OCI-LY7 (cell line): ENCODE results near the gene TRIM46. TPM values are rescaled to one million over a fixed set of nuclear protein-coding genes. Genes with fewer than 3 reads are reported as not detected.

ENCODE experiments used
- BruUV-seq: library from RNA; stranded (reverse); fragments of 400-500 nt; replicated peaks from 2 replicates; lab custom pipeline; 2021; lab: Mats Ljungman, UMichigan
- CTCF ChIA-PET: fragments of 300-600 bp; sonication (Branson Sonifier 250); formaldehyde crosslinking; loops from one replicate; lab custom pipeline; 2022; ENCODE audit warnings: antibody characterized with exemption; ENCODE audit not compliant: unreplicated experiment; lab: Charles Lee
- POLR2A ChIA-PET: fragments of 300-600 bp; sonication (Branson Sonifier 250); formaldehyde crosslinking; loops from one replicate; lab custom pipeline; 2022; ENCODE audit warnings: antibody characterized with exemption; lab: Charles Lee
- DNase-seq: peaks from one replicate; pipeline ENCODE4 v3.0.0-alpha.2; 2015; ENCODE audit warnings: low spot score
- H2AFZ ChIP-seq: fragments of 200-600 bp; sonication (generic), shearing (Covaris generic); 2 replicates; pipeline ENCODE4 v1.6.1; 2014; ENCODE audit warnings: mild to moderate bottlenecking, antibody characterized with exemption, low read length, moderate library complexity
- H3K27ac ChIP-seq: fragments of 200-600 bp; sonication (generic); 2 replicates; pipeline ENCODE4 v1.5.1; 2014; ENCODE audit warnings: mixed run types, low read depth, mild to moderate bottlenecking, moderate library complexity, low read length, inconsistent platforms; ENCODE audit not compliant: poor library complexity, severe bottlenecking
- H3K36me3 ChIP-seq: fragments of 200-600 bp; sonication (generic); 2 replicates; pipeline ENCODE4 v1.6.1; 2014; ENCODE audit warnings: mild to moderate bottlenecking, antibody characterized with exemption, low read length, moderate library complexity, mixed read lengths; ENCODE audit not compliant: insufficient read depth
- H3K4me1 ChIP-seq: fragments of 200-600 bp; sonication (generic); 2 replicates; pipeline ENCODE4 v1.5.1; 2014; ENCODE audit warnings: mild to moderate bottlenecking, low read length; ENCODE audit not compliant: insufficient read depth, poor library complexity, severe bottlenecking
- H3K4me2 ChIP-seq: fragments of 200-600 bp; sonication (generic); 2 replicates; pipeline ENCODE4 v1.6.1; 2014; ENCODE audit warnings: mild to moderate bottlenecking, low read length
- H3K4me3 ChIP-seq: fragments of 200-600 bp; sonication (generic); 2 replicates; pipeline ENCODE4 v1.5.1; 2014; ENCODE audit warnings: mild to moderate bottlenecking, low read depth, low read length; ENCODE audit not compliant: poor library complexity, severe bottlenecking
- H3K79me2 ChIP-seq: fragments of 200-600 bp; sonication (generic); 2 replicates; pipeline ENCODE4 v1.6.1; 2016; ENCODE audit warnings: low read depth, mild to moderate bottlenecking, low read length, moderate library complexity, mixed read lengths; ENCODE audit not compliant: insufficient read depth
- H3K9me2 ChIP-seq: fragments of 200-600 bp; sonication (generic); 2 replicates; pipeline ENCODE4 v1.6.1; 2016; ENCODE audit warnings: mild to moderate bottlenecking, low read length, mixed read lengths; ENCODE audit not compliant: insufficient read depth
- H3K9me3 ChIP-seq: fragments of 200-600 bp; sonication (generic); 2 replicates; pipeline ENCODE4 v1.6.1; 2014; ENCODE audit warnings: mild to moderate bottlenecking, mixed run types, low read length, mixed read lengths
- H4K20me1 ChIP-seq: fragments of 200-600 bp; sonication (generic); 2 replicates; pipeline ENCODE4 v1.6.1; 2014; ENCODE audit warnings: mild to moderate bottlenecking, antibody characterized with exemption, low read length, moderate library complexity, mixed read lengths; ENCODE audit not compliant: insufficient read depth
- EZH2phosphoT487 ChIP-seq: fragments of 200-600 bp; sonication (generic); IDR thresholded peaks from 2 replicates; pipeline ENCODE4 v1.6.1; 2018; ENCODE audit warnings: low read depth, borderline replicate concordance, mild to moderate bottlenecking, mixed run types, antibody characterized with exemption, low read length, moderate library complexity, mixed read lengths
- intact Hi-C: fragments of 100-400 bp; cut with micrococcal nuclease; formaldehyde crosslinking; loops from one replicate; pipeline ENCODE4 v1.10.0; 2022; ENCODE audit not compliant: unreplicated experiment
- total RNA-seq, 2 experiments: library from RNA; depleted of rRNA in 1 of 2; stranded (reverse); fragments of >200 nt in 1 of 2; shearing (Covaris generic) in 1 of 2; gene quantifications; 2 replicates each; pipeline ENCODE4 v1.2.3, GENCODE V29; 2014 to 2022
- TF ChIP-seq, protein P1 (sequence below): fragments of 200-600 bp; sonication (generic); conservative IDR thresholded peaks from 2 replicates; pipeline ENCODE4 v1.5.1; 2014; ENCODE audit warnings: mild to moderate bottlenecking, antibody characterized with exemption, low read length, moderate library complexity, mixed read lengths

The TRIM46 gene
- total RNA-seq, 2 experiments from 2014 or later, result 3.1 to 4.5 TPM

DNA sequence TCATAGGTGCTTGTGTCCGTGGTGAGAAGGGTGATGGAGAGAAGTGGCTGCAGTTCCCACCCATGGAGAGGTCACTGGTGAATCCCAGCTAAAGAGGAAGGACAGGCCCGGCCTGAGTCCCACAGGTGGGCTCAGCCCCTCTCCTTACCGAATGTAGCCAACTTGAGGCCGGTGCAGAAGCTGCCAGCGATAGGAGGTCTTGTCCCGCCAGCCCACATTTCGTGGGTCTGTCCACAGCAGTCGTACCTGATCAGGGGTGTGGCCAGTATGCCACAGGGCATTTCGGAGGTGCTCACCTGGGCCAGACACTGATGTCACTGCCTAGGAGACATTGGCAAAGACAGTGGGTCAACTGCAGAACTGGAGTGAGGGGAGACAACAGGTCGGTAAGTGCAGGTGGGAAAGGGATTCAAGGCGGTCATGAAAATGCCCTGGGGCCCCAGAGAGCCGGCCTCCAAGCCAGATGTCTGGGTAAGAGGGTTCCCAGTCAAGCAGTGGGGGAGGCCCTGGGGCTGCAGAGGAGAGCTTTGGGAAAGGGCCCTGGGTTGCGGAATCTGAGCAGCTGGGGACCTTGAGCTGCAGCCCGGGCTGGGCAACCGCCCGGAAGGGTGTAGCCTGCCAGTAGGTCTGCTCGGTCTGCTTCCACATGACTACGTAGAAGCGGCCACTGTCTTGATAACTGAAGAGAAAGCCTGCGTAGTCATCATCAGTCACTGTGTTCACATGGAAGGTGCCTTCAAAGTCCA lies 23.4 kb downstream of the TRIM46 start:
- ChIA-PET POLR2A (no interaction called here), CTCF (no interaction called here)
- no peaks in the 10 kb centered on the region for H3K79me2 ChIP-seq
- no TSS peak for BruUV-seq
- H3K4me2 ChIP-seq, result no peak overlapping the region
- no peak for TF ChIP-seq EZH2phosphoT487
- TF ChIP-seq, protein P1, sequence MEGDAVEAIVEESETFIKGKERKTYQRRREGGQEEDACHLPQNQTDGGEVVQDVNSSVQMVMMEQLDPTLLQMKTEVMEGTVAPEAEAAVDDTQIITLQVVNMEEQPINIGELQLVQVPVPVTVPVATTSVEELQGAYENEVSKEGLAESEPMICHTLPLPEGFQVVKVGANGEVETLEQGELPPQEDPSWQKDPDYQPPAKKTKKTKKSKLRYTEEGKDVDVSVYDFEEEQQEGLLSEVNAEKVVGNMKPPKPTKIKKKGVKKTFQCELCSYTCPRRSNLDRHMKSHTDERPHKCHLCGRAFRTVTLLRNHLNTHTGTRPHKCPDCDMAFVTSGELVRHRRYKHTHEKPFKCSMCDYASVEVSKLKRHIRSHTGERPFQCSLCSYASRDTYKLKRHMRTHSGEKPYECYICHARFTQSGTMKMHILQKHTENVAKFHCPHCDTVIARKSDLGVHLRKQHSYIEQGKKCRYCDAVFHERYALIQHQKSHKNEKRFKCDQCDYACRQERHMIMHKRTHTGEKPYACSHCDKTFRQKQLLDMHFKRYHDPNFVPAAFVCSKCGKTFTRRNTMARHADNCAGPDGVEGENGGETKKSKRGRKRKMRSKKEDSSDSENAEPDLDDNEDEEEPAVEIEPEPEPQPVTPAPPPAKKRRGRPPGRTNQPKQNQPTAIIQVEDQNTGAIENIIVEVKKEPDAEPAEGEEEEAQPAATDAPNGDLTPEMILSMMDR, result no peak
- H3K9me3 ChIP-seq, result no peaks in the 10 kb centered on the region
- no peaks in the 10 kb centered on the region for H4K20me1 ChIP-seq
- peaks cover 15% of the 10 kb centered on the region for H3K4me1 ChIP-seq
- no peaks in the 10 kb centered on the region for H3K36me3 ChIP-seq
- H2AFZ ChIP-seq, result no peak overlapping the region
- no peak overlapping the region for H3K27ac ChIP-seq
- intact Hi-C loops, result no loop called here
- no peak for DNase-seq
- no peaks in the 10 kb centered on the region for H3K9me2 ChIP-seq
- H3K4me3 ChIP-seq, result no peak overlapping the region

GRCh38 chr1:155197901-155198546 lies 24.4 kb downstream of the TRIM46 start:
- ChIA-PET CTCF (no interaction called here), POLR2A (no interaction called here)
- no peaks in the 10 kb centered on the region for H3K36me3 ChIP-seq
- H2AFZ ChIP-seq, result no peak overlapping the region
- H3K9me3 ChIP-seq, result no peaks in the 10 kb centered on the region
- no peaks in the 10 kb centered on the region for H3K79me2 ChIP-seq
- no peak overlapping the region for H3K4me2 ChIP-seq
- H3K27ac ChIP-seq, result no peak overlapping the region
- TF ChIP-seq EZH2phosphoT487, result no peak
- TF ChIP-seq, protein P1, result no peak
- DNase-seq, result no peak
- no peaks in the 10 kb centered on the region for H3K9me2 ChIP-seq
- no peak overlapping the region for H3K4me3 ChIP-seq
- intact Hi-C loops, result no loop called here
- BruUV-seq, result no TSS peak
- peaks cover 13% of the 10 kb centered on the region for H3K4me1 ChIP-seq
- no peaks in the 10 kb centered on the region for H4K20me1 ChIP-seq

GRCh38 chr1:155198547-155198906 lies 24.9 kb downstream of the TRIM46 start:
- Histone ChIP-seq H3K4me3 (no peak overlapping the region), H3K4me1 (peaks cover 9% of the 10 kb centered on the region), H4K20me1 (no peaks in the 10 kb centered on the region), H3K9me2 (no peaks in the 10 kb centered on the region), H3K27ac (no peak overlapping the region), H3K36me3 (no peaks in the 10 kb centered on the region), H3K9me3 (no peaks in the 10 kb centered on the region), H2AFZ (no peak overlapping the region), H3K4me2 (no peak overlapping the region), H3K79me2 (no peaks in the 10 kb centered on the region)
- ChIA-PET POLR2A (interaction anchor here (0.7 kb wide), 1 partner anchor 94 kb away, joined by 3 read pairs; no protein-coding TSS in a partner anchor), CTCF (no interaction called here)
- BruUV-seq, result no TSS peak
- DNase-seq, result no peak
- TF ChIP-seq, protein P1, result no peak
- no peak for TF ChIP-seq EZH2phosphoT487
- intact Hi-C loops, result no loop called here
